SK-N-MC (cell line): Measurements from ENCODE around the gene HTRA1.

ENCODE experiments used
- EZH2 ChIP-seq: fragments of 200-600 bp; sonication (generic); IDR thresholded peaks from one replicate; pipeline ENCODE4 v1.6.1; 2017; ENCODE audit warnings: antibody characterized with exemption
- FOXP2 ChIP-seq: optimal IDR thresholded peaks from 2 replicates; pipeline ENCODE3; 2011; ENCODE audit warnings: mild to moderate bottlenecking, moderate library complexity; ENCODE audit not compliant: insufficient read depth; ENCODE audit errors: extremely low read length, control extremely low read depth
- POLR2AphosphoS5 ChIP-seq: IDR thresholded peaks from 2 replicates; pipeline ENCODE4 v1.6.1; 2012; ENCODE audit warnings: mild to moderate bottlenecking, low read depth, low read length, borderline replicate concordance

DNA sequence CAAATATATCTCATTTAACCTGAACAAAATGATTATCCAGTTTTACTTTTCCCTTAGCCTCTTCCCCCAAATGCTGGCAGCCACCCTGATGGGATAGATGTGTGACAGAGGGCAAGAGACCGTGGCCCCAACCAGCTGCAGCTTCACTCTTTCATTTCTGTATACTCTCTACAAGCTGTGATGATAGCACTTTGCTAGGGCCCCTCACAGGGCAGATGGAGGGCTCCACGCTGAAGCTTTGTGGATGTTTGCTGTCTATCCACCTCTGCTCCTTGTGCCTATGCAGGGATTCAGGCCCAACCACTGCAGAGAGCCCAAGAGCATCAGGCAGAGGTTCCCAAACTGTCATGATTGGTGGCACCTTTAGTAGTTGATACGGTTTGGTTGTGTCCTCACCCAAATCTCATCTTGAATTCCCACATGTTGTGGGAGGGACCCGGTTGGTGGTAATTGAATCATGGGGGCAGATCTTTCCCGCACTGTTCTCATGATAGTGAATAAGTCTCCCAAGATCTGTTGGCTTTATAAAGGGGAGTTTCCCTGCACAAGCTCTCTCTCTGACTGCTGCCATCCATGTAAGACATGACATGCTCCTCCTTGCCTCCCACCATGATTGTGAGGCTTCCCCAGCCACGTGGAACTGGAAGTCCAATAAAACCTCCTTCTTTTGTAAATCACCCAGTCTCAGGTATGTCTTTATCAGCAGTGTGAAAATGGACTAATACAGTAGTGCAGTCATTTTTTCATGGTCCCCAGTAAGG, 20.1 kb downstream of the HTRA1 start:
- TF ChIP-seq POLR2AphosphoS5 (no peak), EZH2 (no peak), FOXP2 (no peak)
